ENCODE results near the gene ATF1.
"Not testable (repeated sequence)": the region's sequence is repeated elsewhere in the genome, so short reads cannot be mapped to it uniquely, and the experiment has no call there.

The ATF1 gene

DNA sequence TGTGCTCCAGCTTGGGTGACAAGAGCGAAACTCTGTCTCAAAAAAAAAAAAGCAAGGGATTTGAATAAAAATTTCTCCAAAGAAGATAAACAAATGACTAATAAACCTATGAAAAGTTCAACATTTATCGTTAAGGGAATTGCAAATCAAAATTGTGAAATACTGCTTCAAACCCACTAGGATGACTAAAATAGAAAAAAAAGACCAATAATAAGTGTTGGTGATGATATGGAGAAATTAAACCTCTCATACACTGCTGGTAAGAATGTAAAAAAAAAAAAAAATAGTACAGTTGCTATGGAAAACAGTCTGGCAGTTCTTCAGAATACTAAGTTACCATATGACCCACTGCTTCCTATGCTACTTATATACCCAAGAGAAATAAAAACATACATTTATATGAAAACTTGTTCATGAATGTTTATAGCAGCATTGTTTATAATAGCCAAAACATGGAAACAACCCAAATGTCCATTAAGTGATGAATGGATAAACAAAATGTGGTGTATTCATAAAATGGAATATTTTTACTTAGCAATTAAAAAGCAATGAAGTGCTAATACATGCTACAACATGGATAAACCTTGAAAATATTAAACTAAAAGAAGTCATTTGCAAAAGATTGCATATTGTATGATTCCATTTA lies 39.5 kb downstream of the ATF1 start:
- DNase-seq (ENCODE audit: low spot score): no peak

- DNase-seq (ENCODE audit: low spot score): no peak
Measured at GRCh38 chr12:50806176-50806575, 42.3 kb downstream of the ATF1 start.

DNA sequence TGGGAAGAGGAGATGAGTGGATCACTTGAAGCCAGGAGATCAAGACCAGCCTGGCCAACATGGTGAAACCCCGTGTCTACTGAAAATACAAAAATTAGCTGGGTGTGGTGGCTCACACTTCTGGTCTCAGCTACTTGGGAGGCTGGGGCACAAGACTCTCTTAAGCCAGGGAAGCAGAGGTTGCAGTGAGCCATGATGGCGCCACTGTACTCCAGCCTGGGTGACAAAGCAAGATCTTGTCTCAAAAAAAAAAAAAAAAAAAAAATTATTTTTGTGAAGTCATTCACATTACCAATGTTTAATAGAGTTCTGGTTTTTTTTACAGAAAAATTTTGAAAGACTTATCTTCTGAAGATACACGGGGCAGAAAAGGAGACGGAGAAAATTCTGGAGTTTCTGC lies 45.2 kb downstream of the ATF1 start:
- DNase-seq (ENCODE audit: low spot score): not testable (repeated sequence)

DNA sequence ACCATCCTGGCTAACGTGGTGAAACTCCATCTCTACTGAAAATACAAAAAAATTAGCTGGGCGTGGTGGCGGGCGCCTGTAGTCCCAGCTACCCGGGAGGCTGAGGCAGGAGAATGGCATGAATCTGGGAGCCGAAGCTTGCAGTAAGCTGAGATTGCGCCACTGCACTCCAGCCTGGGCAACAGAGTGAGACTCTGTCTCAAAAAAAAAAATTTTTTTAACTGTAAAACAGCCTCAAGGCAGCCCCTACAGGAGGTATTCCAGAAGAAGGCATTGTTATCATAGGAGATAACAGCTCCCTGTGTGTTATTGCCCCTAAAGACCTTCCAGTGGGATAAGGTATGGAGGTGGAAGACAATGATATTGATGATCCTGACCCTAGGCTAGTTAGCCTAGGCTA lies 51.0 kb downstream of the ATF1 start:
- DNase-seq (ENCODE audit: low spot score): not testable (repeated sequence)

- no peak for DNase-seq (ENCODE audit: low spot score)
Measured at GRCh38 chr12:50820177-50820576, 56.3 kb downstream of the ATF1 start.

DNA sequence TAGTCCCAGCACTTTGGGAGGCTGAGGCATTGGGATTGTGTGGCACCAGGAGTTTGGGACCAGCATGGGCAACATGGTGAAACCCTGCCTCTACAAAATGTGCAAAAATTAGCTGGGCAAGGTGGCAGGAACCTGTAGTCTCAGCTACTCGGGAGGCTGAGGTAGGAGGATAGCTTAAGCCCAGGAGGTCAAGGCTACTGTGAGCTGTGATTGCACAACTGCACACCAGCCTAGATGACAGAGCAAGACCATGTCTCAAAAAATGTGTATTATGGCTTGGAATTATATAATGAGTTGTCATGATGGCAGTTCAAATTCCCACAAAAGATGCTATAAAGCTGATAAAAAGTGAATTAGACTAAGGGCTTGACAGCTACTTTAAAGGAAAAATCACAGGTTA lies 58.2 kb downstream of the ATF1 start:
- DNase-seq (ENCODE audit: low spot score): no peak

- not testable (repeated sequence) for DNase-seq (ENCODE audit: low spot score)
Measured at GRCh38 chr12:50823724-50824123, 59.8 kb downstream of the ATF1 start.

GRCh38 chr12:50824914-50825313 lies 61.0 kb downstream of the ATF1 start:
- no peak for DNase-seq (ENCODE audit: low spot score)

GRCh38 chr12:50825372-50825838 lies 61.5 kb downstream of the ATF1 start:
- DNase-seq (ENCODE audit: low spot score): peak; percentile 58

GRCh38 chr12:50828121-50828520 lies 64.2 kb downstream of the ATF1 start:
- no peak for DNase-seq (ENCODE audit: low spot score)

DNA sequence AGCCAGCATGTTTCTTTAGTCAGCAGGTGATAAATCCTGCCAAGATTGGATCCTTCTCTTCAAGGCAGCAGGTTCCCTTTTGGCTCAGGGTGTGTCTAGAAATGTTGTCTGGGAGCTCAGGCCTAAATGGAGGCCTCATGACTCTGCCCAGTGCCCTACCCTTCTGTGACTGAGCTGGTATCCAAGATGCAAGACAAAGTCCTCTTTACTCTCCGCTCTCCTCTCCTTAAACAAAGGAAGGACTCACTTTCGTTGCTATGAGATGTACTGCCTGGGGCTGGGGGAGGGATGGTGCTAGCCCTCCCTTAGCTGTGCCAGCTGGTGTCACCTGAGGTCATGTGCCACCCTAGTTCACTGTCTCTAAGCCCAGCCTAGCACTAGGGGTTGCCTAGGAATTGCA lies 65.0 kb downstream of the ATF1 start:
- no peak for DNase-seq (ENCODE audit: low spot score)

DNA sequence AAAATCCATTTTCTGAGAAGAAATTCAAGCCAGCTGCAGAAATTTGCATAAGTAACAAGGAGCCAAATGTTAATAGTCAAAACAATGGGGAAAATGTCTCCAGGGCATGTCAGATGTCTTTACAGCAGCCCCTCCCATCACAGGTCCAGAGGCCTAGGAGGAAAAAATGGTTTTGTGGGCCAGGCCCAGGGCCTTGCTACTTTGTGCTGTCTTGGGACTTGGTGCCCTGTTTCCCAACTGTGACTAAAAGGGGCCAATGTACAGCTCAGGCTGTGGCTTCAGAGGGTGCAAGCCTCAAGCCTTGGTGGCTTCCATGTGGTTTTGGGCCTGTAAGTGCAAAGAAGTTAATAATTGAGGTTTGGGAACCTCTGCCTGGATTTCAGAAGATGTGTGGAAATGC lies 69.9 kb downstream of the ATF1 start:
- DNase-seq (ENCODE audit: low spot score): not testable (repeated sequence)

DNA sequence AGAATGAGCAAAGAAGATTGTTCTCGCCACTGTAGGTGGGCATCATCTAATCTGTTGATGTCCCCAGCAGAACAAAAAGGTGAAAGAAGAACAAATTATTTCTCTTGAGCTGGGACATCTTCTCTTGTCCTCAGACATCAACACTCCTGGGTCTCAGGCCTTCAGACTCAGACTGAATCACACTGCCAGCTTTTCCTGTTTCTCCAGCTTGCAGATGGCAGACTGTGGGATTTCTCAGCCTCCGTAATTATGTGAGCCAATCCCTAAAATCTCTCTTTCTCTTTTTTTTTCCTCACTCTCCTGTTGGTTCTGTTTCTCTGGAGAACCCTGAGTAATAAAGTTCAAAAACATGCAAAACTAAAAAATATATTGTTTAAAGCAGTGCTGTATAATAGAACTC lies 75.1 kb downstream of the ATF1 start:
- DNase-seq (ENCODE audit: low spot score): no peak

GRCh38 chr12:50840809-50841487 lies 77.0 kb downstream of the ATF1 start:
- DNase-seq (ENCODE audit: low spot score): no peak

DNA sequence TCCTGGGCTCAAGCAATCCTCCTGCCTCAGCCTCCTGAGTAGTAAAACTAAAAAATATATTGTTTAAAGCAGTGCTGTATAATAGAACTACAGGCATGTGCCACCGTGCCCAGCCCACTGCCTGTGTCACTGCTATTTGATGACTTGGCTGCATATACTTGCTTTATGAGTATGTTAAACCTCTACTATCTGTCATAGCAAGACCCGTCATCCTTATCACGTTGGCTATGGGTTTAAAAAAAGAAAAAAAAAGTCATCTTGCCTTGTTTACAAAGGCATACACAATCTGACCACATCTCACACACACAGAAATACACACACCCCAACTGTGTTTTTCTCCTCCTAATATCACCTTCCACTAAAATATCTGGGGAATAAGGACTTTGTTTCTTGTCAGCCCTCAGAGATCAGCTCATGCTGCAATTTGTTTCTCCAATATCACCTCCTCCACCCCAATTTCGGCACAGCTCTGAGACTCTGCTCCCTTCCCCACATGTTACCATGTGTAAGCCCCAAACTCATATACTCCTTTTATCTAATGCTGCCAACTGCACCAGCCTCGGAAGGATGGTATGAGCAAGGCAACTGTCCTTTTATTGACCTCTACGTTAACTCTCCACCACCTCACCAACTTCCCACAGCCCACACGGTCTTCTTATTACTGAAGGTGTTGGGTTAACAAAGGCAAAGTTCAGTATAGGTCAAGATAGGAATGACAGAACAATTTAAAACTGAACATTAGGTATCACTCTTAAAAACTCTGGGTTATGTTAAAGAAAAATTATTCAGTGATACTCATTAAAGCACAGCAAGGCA lies 78.0 kb downstream of the ATF1 start:
- no peak for DNase-seq (ENCODE audit: low spot score)

DNA sequence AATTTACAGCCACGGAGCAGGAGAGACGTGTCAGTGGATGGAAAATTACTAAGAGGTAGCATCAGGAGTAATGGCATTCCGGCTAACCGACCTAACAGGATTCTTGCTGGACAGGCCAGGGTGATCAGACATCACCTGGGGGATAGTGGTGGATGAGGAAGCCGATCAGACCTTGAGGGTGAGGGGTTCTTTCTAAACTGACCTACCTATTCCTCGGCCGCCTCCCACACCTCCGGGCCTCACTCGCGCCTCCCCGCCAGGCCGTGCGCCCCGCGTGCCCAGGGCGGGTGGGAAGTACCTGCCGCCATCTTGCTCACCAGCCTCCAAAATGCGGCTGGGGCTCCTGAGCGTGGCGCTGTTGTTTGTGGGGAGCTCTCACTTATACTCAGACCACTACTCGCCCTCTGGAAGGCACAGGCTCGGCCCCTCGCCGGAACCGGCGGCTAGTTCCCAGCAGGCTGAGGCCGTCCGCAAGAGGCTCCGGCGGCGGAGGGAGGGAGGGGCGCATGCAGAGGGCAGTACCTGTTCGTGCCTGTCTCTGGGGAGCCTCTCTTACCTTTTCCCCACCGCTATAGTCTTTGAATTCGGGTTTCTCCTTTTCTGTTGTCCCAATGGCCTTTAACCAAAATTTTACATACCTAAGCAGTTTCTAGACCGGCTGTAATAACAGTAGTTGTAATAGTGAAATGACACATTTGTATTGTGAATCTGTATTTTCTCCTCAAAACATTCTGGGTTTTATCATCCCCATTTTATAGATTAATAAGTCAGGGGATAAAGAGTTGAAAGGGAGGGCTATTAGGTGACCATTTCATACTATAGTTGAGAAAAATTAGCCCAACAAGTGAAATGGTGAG lies 79.0 kb downstream of the ATF1 start, which contains the start of gene TMPRSS12:
TSS of gene TMPRSS12 (plus strand) at position 290 of the 857 bp plus-strand sequence. CDS start at position 329, 39 bp downstream.
- no peak for DNase-seq (ENCODE audit: low spot score)

- DNase-seq (ENCODE audit: low spot score): no peak
Measured at GRCh38 chr12:50845021-50845647, 81.2 kb downstream of the ATF1 start.

- no peak for DNase-seq (ENCODE audit: low spot score)
Measured at GRCh38 chr12:50848963-50849362, 85.1 kb downstream of the ATF1 start.

DNA sequence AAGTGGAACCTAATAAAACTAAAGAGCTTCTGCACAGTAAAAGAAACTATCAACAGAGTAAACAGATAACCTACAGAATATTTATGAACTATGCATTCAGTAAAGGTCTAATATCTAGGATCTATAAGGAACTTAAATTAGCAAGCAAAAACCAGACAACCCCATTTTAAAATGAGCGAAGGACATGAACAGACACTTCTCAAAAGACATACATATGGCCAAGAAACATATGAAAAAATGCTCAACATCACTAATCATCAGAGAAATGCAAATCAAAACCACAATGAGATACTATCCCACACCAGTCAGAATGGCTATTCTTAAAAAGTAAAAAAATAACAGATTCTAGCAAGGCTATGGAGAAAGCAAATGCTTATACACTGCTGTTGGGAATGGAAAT lies 91.3 kb downstream of the ATF1 start:
- not testable (repeated sequence) for DNase-seq (ENCODE audit: low spot score)

- not testable (repeated sequence) for DNase-seq (ENCODE audit: low spot score)
Measured at GRCh38 chr12:50855679-50856078, 91.8 kb downstream of the ATF1 start.

GRCh38 chr12:50859621-50860310 lies 95.9 kb downstream of the ATF1 start:
- DNase-seq (ENCODE audit: low spot score): no peak
